NCI-H748 treated with DMSO at 0.1 percent for 48 hours (cell line): ENCODE measurements around the gene FAR1.
"Not testable (repeated sequence)": the region's sequence is repeated elsewhere in the genome, so short reads cannot be mapped to it uniquely, and the experiment has no call there.

ENCODE experiments used
- DNase-seq: peaks from one replicate; lab custom pipeline; 2025; lab: John Stamatoyannopoulos, UW

Gene FAR1

DNA sequence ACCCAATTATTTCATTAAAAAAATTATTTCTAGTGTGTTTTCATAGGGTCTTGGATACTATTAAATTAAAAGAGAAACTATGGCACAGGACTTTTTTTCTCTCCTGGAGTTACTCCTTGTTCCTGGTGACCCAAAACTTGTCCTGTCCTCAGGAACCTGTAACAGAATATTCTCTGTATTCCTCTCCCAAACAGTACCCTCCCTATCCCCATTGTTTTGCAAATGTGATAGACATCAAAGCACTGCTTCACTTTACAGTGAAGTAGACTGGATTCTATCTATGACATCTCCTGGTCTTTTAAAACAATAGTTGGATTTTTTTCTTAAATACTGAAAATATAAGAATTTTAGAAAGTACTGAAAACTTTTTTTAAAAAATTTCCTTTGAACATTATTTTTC, 37.2 kb downstream of the FAR1 start:
- no peak for DNase-seq

GRCh38 chr11:13713982-13714381, 45.5 kb downstream of the FAR1 start:
- no peak for DNase-seq

GRCh38 chr11:13717331-13717730, 48.9 kb downstream of the FAR1 start:
- no peak for DNase-seq

DNA sequence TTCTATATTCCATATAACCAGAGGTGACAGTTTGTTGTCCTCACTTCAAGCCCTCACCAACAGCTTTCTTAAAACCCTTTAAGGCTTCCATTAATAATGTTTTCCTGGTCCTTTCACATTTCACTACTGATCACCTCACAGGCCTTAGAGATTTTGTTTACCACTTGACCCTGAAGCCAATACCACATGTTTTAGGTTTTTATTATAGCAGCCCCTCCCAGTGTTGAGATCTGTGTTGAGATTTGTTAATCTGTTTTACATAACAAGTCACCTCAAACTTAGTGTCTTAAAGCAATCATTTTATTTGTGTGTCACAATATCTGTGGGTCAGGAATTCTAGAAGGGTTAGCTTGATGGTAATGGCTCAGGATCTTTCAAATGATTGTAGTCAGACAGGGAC, 49.9 kb downstream of the FAR1 start:
- no peak for DNase-seq

GRCh38 chr11:13720940-13721339, 52.5 kb downstream of the FAR1 start:
- DNase-seq = no peak

DNA sequence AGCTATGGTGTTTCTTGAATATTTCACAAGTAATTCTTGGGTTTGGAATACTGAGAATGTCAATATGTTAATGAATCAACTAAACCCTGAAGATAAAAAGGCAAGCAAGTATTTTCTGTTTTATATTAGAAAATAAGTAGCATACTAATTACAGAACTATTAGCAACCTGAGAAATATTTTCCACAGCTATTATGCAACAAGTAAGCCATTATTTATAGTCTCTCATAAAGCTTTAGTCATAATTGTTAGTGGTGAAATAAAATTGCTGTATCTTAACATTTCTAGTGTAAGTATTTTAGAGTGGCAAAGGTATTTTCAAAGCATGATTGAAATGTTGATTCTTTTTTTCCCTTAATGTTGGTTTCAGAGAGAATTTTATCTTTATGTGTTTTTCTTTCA, 53.3 kb downstream of the FAR1 start:
- no peak for DNase-seq

GRCh38 chr11:13726456-13726855, 58.0 kb downstream of the FAR1 start:
- no peak for DNase-seq

- DNase-seq = no peak
These were observed 59.6 kb downstream of the FAR1 start for GRCh38 chr11:13728076-13728475.

DNA sequence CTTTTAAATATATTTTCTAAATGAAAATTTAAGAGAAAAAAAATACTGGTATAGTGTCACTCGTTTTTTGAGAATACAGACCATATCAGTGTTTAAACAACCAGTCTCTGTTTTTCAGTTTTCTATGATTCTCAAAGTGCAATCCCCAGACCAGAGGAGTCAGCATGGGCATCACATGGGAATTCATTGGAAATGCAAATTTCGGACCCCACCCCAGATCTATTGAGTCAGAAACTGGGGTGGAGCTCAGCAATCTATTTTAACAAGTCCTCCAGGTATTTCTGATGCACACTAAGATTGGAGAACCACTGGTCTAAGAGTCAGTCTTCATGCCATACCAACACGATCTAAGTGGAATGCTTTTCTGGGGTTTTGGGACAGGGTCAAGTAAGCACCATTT, 66.1 kb downstream of the FAR1 start:
- no peak for DNase-seq

DNA sequence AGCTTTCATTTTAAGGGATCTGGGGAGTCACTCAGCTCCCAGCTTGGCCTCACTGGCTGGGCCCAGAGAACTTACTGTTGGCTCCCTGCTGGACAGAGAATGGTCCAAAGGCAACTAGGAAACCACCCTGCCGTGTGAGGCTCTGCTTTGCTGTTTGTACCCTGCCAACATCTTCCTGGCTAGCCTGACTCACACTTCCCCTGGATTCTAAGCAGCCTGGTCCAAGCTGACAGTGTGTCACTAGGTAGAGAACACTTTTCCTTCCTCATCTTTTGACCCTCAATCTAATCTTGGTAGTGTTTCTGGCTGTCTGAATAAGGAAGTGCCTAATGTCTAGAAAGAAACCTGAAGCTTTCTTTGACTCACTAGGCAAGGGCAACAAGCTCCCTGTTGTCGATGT, 76.7 kb downstream of the FAR1 start:
- DNase-seq = no peak

DNA sequence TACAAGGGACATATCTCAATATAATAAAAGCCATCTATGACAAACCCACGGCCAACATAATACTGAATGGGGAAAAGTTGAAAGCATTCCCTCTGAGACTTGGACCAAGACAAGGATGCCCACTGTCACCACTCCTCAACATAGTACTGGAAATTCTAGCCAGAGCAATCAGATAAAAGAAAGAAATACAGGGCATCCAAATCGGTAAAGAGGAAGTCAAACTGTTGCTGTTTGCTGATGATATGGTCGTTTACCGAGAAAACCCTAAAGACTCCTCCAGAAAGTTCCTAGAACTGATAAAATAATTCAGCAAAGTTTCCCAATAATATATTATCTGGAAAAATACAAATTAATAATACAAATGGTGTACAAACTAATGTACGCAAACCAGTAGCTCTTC, 84.8 kb downstream of the FAR1 start:
- DNase-seq = not testable (repeated sequence)

DNA sequence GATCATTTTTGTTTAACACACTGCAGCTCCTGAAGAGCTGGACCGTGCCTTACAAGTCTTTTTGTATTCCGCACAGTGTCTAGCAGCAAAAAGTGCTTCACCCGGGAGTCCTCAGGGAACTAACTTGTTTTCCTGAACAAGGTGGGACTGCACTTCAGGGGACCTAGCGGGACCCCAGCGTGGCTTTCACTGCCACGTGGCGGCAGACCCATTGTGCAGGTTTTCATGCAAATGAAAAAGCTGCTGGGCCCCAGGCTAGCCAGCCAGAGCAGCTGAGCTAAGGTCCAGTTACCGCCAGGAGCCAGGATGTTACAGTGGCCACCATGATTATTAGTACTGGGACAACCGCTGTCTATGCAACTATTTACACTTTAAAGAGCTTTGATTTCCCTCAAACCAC, 90.6 kb downstream of the FAR1 start:
- DNase-seq = no peak

DNA sequence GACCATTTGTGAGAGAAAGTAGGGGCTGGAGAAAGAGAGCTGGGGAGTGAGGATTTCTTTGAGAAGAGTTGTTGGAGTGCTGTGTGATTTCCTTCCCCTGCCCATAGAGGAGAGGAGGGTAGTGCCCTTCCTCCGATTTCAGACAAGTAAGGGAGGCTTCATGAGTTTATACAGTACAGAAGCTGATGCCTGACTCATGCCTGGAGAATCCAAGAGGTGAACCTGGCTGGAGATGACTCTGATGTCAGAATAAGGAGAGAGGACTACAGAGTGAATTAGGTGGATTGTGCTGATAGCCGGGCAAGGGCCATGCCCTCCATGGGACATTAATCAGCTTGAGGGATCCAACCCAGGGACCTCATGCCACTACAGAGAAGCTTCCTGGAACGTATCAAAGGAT, 91.6 kb downstream of the FAR1 start:
- no peak for DNase-seq

DNA sequence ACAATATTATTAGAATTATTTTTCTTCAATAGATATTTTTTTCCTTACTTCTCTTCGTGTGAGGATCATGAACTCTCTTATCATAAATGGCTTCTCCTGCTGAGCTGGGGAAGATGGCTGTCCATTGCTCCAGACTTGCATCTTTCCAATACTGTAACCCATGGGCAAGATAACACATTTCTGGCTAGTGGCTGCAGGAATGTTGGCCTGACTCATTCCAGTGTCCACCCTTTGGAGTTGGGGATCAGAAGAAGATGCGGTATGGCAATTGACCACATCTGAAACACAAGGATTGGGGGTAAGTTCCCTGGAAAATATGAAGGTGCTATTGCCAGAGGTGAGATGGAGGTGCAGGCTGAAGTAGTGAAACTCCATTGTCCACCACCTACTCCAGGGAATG, 92.8 kb downstream of the FAR1 start:
- no peak for DNase-seq

DNA sequence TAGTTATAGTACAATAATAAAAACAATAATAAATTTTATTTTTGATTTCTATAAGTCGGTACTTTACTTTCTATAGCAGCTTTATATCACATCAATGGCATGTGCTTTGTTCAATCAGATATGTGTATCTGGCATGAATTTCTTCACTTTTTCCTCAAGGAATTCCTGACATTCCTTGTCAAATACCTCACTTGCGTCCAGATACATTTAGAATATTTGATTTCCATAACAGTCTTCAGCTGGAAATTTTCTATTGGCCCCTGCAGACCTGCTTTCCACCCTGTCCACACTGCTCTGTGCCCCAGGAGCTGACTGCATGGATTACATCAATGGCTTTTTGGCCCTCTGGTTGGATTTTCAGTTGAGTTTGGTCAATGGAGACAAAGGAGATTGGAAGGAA, 93.2 kb downstream of the FAR1 start:
- DNase-seq = no peak

- DNase-seq = peak; percentile 37
These were observed 94.2 kb downstream of the FAR1 start for GRCh38 chr11:13762718-13763117.

DNA sequence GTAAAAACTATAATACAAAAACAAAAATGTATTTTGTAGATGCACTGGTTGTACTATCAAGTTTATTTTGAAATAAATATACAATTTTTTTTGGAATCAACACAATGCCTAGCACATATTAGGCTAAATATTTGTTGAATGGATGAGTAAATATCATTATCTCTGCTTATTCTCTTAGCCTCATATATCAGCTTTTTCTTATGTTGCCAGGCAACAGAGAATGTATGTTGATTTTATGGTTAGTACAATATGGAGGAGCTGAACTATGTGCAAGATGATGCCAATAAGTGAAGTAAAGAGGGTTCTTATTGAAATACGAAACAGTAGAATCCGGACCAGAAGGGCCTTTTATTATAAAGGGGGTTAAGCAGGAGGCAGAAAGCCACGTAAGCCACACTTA, 94.9 kb downstream of the FAR1 start:
- DNase-seq = peak; percentile 64

GRCh38 chr11:13765886-13766285, 97.4 kb downstream of the FAR1 start:
- DNase-seq = no peak

GRCh38 chr11:13767471-13767870, 99.0 kb downstream of the FAR1 start:
- DNase-seq = no peak

GRCh38 chr11:13769188-13769587, 100.7 kb downstream of the FAR1 start:
- DNase-seq = no peak

- no peak for DNase-seq
These were observed 102.7 kb downstream of the FAR1 start for GRCh38 chr11:13771151-13771550.

- peak; percentile 59 for DNase-seq
These were observed 104.0 kb downstream of the FAR1 start for GRCh38 chr11:13772223-13773046.

DNA sequence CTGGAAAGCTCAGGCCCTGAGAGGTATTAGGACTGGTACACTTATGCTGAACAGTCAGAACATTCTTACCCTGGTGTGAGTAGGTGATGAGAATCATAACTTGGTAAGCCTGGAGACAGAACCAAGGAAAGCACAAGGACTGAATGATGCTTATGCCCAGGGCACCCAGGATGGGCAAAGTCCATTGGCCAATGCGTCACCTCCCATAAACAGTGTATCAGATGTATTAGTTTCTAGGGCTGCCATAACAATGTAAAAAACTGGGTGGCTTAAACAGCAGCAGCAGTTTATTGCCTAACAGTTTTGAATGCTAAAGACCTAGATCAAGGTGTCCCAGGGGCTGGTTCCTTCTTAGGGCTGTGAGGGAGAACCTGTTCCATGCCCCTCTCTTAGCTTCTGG, 107.0 kb downstream of the FAR1 start:
- DNase-seq = no peak

GRCh38 chr11:13776134-13776815, 107.8 kb downstream of the FAR1 start:
- no peak for DNase-seq
